Fibroblast of pulmonary artery (primary cell): ENCODE results near the gene MRPL18.

ENCODE experiments used
- DNase-seq: peaks from one replicate; pipeline ENCODE4 v3.0.0-alpha.2; 2010; ENCODE audit warnings: low read depth
- H3K4me3 ChIP-seq: replicated peaks from 2 replicates; pipeline ENCODE4 v1.5.1; 2011; ENCODE audit warnings: low read depth, mild to moderate bottlenecking, control low read depth, low read length, moderate library complexity
- CTCF ChIP-seq: IDR thresholded peaks from 2 replicates; pipeline ENCODE4 v1.5.1; 2011; ENCODE audit warnings: mild to moderate bottlenecking, control low read depth, low read length, inconsistent platforms; ENCODE audit errors: missing control alignments

Gene MRPL18

GRCh38 chr6:159842035-159842434, 51.8 kb downstream of the MRPL18 start:
- H3K4me3 ChIP-seq = no peak overlapping the region
- peak; percentile 25 for DNase-seq
- TF ChIP-seq CTCF = peak; percentile 51

GRCh38 chr6:159844737-159845645, 54.7 kb downstream of the MRPL18 start:
- no peak for DNase-seq
- no peak for TF ChIP-seq CTCF
- no peak overlapping the region for H3K4me3 ChIP-seq
